Skin epidermis (tissue), 12 donors: ENCODE data around the gene FGF9.

ENCODE experiments used
- H3K27ac ChIP-seq, 21 experiments: fragments of 200-600 bp; sonication (generic) in 11 of 21; one replicate each; pipeline ENCODE4 v1.5.0; 2020; ENCODE audit warnings: mild to moderate bottlenecking in 3 of 21, inconsistent platforms in 2 of 21, moderate library complexity in 2 of 21
- H3K4me3 ChIP-seq, 7 experiments: fragments of 200-600 bp; sonication (generic) in 2 of 7; one replicate each; pipeline ENCODE4 v1.5.0; 2020; ENCODE audit warnings: inconsistent platforms in 2 of 7, mild to moderate bottlenecking in 2 of 7, moderate library complexity in 1 of 7

Gene FGF9

GRCh38 chr13:21670883-21671619 lies at the start of gene FGF9:
FGF9 (plus strand) TSS chr13:21671073; CDS start chr13:21671913, 840 bp downstream.
- H3K27ac ChIP-seq: peak within 1 kb of the TSS in 4 of 21 experiments; percentile 4 to 50 (median 16)
- peak within 1 kb of the TSS; percentile 29 to 51 (median 41) for H3K4me3 ChIP-seq

DNA sequence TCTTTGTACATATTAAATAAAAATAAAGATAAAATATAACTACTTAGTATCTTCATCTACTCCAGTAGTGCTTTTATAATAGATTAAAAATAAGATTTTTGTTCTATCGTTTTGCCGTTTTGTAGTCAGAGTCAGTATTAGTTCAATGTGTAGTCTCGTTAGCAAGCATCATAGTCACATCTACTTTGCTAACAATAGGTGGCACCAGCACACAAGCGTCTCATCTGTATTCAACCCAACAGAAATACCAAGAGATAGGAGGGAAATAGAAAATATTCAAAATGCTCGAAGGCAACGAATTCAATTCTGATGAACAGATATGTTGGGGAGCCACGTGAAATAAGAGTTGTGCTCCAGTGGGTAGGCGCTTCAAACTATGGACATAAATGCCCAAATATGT lies 45.5 kb upstream of the FGF9 start:
- no peak overlapping the region for H3K27ac ChIP-seq
- no peak overlapping the region for H3K4me3 ChIP-seq

GRCh38 chr13:21632196-21632595 lies 38.7 kb upstream of the FGF9 start:
- Histone ChIP-seq H3K27ac (no peak overlapping the region), H3K4me3 (no peak overlapping the region)

DNA sequence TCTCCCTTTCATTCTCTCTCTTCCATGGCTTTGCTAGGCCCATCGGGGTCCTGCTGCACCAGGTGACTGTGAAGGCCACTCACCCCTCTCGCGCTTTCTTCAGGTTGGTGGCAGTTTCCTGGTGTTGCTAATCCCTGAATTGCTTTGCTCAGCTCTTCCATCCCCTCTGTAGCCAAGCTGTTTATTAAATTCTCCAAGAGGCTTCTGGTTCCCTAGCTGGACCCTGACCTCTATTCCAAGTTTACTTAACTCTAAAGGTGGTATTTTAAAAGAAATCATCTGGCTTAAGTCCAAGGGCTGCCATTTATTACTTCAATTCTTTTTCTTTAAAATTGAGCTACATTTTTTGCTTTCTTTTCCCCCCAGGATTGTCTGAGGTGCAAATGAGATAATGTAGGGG lies 34.2 kb upstream of the FGF9 start:
- no peak overlapping the region for H3K4me3 ChIP-seq
- H3K27ac ChIP-seq: no peak overlapping the region

DNA sequence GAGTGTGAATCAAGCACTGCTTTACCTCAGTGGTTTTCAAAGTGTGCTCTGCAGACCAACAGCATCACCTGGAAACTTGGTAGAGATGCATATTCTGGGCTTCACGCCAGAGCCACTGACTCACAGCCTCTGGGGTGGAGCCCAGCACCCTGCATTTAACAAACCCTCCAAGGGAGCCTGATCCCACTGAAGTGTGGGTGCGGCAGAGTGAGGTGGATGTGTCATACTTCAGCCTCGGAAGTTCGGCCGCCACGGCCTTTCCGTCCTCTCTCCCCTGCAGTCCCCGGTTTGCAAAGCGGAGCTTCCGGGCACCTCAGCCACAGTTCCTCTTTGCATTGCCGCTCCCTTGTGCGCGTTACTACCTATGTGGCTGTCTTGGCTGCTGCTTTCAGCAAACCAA lies 33.6 kb upstream of the FGF9 start:
- Histone ChIP-seq H3K27ac (no peak overlapping the region), H3K4me3 (no peak overlapping the region)

DNA sequence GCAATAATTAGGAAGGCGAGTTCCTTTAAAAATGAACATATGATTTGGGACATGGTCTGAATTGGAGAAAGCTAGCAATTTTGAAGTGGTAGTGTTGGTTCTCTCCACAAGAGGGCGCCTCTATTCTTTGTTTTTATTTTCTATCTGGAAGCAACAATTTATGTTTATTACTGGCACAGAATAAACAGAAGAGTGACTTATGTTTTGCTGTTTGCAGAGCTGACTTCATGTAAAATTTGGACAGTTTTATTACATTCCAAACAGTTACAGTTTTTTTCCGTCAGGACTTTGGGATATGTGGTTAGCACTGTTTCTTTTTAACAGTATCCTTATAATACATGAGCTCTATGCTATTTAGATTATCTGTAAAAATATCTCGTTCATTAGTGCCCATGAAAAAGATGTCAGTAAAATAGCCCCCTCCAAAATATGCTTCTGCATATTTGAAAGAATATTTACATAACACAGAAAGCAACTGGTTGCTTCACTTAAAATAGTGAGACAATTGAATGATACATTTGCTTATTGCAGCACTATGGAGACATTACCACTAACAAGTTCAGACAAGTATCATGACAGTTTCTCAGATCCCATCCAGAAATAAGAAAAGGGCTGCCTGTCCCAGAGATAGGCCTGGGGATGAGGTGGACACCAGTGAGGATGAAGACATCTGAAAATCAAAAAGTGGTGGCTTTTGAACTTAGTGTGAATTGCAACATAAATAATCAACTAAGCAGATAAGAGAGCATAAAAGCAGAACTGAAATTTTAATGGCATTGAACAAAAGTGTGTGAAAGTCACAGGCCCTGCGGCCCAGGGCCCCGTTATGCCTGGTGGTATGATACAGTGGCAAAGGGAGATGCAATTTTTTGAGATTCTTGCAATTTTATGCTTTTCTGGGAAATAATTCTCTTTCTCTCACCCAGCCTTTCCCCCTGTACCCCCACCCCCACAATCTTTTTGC lies 32.3 kb upstream of the FGF9 start:
- H3K4me3 ChIP-seq: no peak overlapping the region
- no peak overlapping the region for H3K27ac ChIP-seq

DNA sequence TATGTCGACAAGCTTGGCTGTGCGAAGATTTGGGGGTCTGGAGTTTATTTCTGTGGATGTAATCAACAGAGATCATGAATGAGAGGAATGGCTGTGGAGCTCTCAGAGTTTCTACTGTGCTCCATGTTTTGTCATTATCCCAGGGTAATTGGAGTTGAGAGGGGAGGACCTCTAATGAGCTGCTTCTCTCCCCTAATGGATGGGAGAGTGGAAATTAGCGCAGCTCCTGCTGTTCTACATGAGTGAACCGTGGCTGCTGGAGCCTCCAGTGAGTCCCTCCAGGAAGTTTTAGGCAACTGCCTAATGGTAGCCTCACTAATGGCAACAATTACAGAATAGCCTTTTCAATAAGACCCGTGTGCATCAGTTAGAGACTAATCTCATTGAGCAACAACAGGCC lies 31.3 kb upstream of the FGF9 start:
- no peak overlapping the region for H3K4me3 ChIP-seq
- H3K27ac ChIP-seq: no peak overlapping the region

DNA sequence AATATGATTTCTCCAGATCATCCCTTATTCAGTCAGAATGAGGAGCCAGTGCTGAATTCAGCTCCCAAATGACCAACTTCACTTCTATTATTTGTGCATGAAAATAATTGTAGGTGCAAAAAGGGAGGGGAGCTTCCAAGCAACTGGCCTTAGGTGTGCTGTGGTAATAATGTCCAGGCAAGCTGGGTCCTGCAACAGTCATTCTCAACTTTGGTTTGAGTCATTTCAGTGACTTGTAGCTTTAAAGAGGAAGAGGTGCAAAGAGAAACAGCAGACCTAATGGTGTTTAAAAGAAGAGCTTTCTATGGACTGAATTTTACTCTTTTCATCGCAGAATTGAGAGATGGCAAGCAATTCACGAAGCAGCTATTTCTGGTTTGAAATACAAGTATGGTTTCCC lies 29.2 kb upstream of the FGF9 start:
- H3K27ac ChIP-seq: no peak overlapping the region
- no peak overlapping the region for H3K4me3 ChIP-seq

DNA sequence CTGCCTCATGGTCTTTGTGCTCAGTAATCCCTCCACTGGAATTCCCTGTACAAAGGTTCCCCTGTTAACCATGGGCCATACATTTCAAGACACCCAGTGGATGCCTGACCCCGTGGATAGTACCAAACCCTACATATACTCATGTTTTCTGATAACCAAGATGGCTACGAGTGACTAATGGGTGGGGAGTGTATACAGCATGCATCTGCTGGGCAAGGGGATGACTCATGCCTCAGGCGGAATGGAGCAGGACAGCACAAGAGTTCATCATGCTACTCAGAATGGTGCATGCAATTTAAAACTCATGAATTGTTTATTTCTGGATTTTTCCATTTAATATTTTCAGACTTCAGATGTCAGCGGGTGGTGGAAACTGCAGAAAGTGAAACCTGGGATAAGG lies 13.3 kb upstream of the FGF9 start:
- H3K4me3 ChIP-seq: no peak overlapping the region
- no peak overlapping the region for H3K27ac ChIP-seq

DNA sequence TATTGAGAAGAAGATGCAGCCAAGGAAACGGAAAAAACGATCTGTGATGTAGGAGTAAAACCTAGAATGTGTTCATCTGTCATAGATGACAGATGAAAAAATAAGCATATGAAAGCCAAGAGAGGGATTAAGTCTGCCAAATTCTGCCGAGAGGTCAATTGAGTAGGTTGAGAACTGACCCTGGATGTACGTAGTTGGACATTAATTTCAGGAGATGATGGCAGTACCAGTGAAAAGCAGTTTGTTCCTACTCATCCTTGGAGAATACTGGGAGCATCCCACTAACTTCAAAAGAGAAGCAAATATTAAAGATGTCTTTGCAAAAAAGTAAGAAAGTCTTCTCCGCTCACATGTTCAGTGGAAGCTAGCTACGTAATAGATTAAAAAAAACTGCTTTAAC lies 11.8 kb upstream of the FGF9 start:
- H3K27ac ChIP-seq: no peak overlapping the region
- no peak overlapping the region for H3K4me3 ChIP-seq

- no peak overlapping the region for H3K4me3 ChIP-seq
- H3K27ac ChIP-seq: no peak overlapping the region
Measured at GRCh38 chr13:21661097-21661909, 9.6 kb upstream of the FGF9 start.

DNA sequence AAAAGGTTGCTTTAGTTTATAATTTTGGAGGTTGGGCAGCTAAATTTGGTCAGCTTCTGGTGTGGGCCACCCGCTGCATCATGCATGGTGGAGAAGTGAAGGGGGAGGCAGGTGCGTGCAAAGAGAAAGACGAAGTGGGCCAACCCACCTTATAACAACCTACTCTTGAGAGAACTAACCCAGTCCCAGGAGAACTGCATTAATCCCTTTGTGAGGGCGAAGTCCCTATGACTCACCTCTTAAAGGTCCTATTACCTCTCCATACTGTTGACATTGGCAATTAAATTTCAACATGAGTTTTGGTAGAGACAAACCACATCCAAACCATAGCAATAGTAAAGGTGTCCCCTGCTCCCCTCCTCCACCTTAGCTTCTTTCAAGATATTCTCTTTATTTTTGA lies 7.7 kb upstream of the FGF9 start:
- no peak overlapping the region for H3K4me3 ChIP-seq
- no peak overlapping the region for H3K27ac ChIP-seq

GRCh38 chr13:21668732-21669275 lies 2.1 kb upstream of the FGF9 start:
- Histone ChIP-seq H3K27ac (peak overlapping the region in 1 of 21 experiments; percentile 4), H3K4me3 (peak overlapping the region in 4 of 7 experiments; percentile 41 to 51 (median 48))

- Histone ChIP-seq H3K27ac (peak overlapping the region in 4 of 21 experiments; percentile 4 to 50 (median 16)), H3K4me3 (peak overlapping the region; percentile 29 to 51 (median 41))
Measured at GRCh38 chr13:21670006-21670882, 629 bp upstream of the FGF9 start.

DNA sequence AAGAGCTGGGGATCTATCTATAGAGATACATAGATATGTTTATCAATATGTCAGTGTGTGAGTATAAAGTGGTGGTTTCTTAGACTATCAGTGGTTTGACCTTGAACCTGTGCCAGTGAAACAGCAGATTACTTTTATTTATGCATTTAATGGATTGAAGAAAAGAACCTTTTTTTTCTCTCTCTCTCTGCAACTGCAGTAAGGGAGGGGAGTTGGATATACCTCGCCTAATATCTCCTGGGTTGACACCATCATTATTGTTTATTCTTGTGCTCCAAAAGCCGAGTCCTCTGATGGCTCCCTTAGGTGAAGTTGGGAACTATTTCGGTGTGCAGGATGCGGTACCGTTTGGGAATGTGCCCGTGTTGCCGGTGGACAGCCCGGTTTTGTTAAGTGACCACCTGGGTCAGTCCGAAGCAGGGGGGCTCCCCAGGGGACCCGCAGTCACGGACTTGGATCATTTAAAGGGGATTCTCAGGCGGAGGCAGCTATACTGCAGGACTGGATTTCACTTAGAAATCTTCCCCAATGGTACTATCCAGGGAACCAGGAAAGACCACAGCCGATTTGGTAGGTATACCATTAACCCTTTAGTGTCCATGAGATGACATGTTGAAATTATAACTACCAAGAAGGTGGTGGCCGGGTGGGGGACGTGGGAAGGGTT lies 880 bp downstream of the FGF9 start:
- Histone ChIP-seq H3K27ac (no peak overlapping the region), H3K4me3 (peak overlapping the region in 5 of 7 experiments; percentile 29 to 51 (median 36))

DNA sequence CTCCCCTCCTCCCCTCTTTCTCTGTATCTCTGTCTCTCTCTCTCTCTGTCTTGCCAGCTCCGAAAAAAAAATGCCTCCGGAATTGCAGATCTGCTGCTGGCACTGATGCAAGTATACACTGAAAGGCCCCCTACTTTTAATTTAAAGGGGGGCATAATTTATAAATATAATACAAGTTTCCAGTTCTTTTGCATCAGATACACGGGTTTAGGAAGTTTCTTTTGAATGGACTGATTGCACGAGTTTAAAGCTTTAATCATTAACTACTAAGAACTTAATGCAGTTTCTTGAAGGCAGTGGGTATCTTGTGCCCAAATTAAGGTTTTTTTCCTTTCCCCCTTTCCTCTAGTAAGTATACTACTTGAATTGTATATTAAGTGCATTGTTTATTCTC lies 1.4 kb downstream of the FGF9 start:
- Histone ChIP-seq H3K4me3 (no peak overlapping the region), H3K27ac (no peak overlapping the region)

GRCh38 chr13:21672796-21673538 lies 2.1 kb downstream of the FGF9 start:
- Histone ChIP-seq H3K27ac (no peak overlapping the region), H3K4me3 (peak overlapping the region in 6 of 7 experiments; percentile 33 to 50 (median 36))

GRCh38 chr13:21673539-21673788 lies 2.6 kb downstream of the FGF9 start:
- Histone ChIP-seq H3K27ac (no peak overlapping the region), H3K4me3 (peak overlapping the region; percentile 33 to 50 (median 36))
